IPS DF 6.9 (cell line): ENCODE results near the gene SGIP1.

Experiments used
- DNase-seq: peaks from one replicate; pipeline ENCODE4 v3.0.0-alpha.2; 2013; ENCODE audit warnings: low read depth, low spot score
- H3K27ac ChIP-seq: one replicate; pipeline ENCODE4 v1.5.1; 2013; ENCODE audit warnings: low read length, control low read depth
- H3K27me3 ChIP-seq: 2 replicates; pipeline ENCODE4 v1.6.1; 2013; ENCODE audit warnings: mild to moderate bottlenecking, low read length; ENCODE audit not compliant: control insufficient read depth, insufficient read depth
- H3K36me3 ChIP-seq: 2 replicates; pipeline ENCODE4 v1.6.1; 2013; ENCODE audit warnings: low read length; ENCODE audit not compliant: control insufficient read depth, insufficient read depth
- H3K4me1 ChIP-seq: 2 replicates; pipeline ENCODE4 v1.6.1; 2013; ENCODE audit warnings: low read length; ENCODE audit not compliant: control insufficient read depth, insufficient read depth
- H3K4me3 ChIP-seq: 2 replicates; pipeline ENCODE4 v1.5.1; 2013; ENCODE audit warnings: mild to moderate bottlenecking, low read length
- H3K9me3 ChIP-seq: 2 replicates; pipeline ENCODE4 v1.6.1; 2013; ENCODE audit warnings: low read length, inconsistent platforms; ENCODE audit not compliant: control insufficient read depth, insufficient read depth
- WGBS: extraction: QIAGEN DNeasy Blood & Tissue Kit; methylation state at CpG from one replicate; pipeline ENCODE4 v1.1.7; 2013; ENCODE audit warnings: mixed read lengths, missing lambda C conversion rate; ENCODE audit not compliant: insufficient read length, insufficient coverage; 5-methylcytosine and 5-hydroxymethylcytosine counted together

Gene SGIP1

GRCh38 chr1:66628926-66629325 lies 95.0 kb downstream of the SGIP1 start:
- DNase-seq: no peak
- Histone ChIP-seq H3K36me3 (no peaks in the 10 kb centered on the region), H3K9me3 (no peaks in the 10 kb centered on the region), H3K4me3 (no peak overlapping the region), H3K4me1 (no peaks in the 10 kb centered on the region), H3K27ac (no peak overlapping the region), H3K27me3 (no peaks in the 10 kb centered on the region)
- no CpG with 5 or more reads among the region's 1 CpG for WGBS

GRCh38 chr1:66633159-66633558 lies 99.2 kb downstream of the SGIP1 start:
- H3K27me3 ChIP-seq: no peaks in the 10 kb centered on the region
- no peaks in the 10 kb centered on the region for H3K9me3 ChIP-seq
- H3K4me1 ChIP-seq: no peaks in the 10 kb centered on the region
- no peaks in the 10 kb centered on the region for H3K36me3 ChIP-seq
- no peak overlapping the region for H3K4me3 ChIP-seq
- WGBS: no CpG with 5 or more reads among the region's 1 CpG
- no peak overlapping the region for H3K27ac ChIP-seq
- DNase-seq: no peak

- no peaks in the 10 kb centered on the region for H3K9me3 ChIP-seq
- H3K36me3 ChIP-seq: no peaks in the 10 kb centered on the region
- no peak overlapping the region for H3K27ac ChIP-seq
- DNase-seq: no peak
- no CpG with 5 or more reads among the region's 1 CpG for WGBS
- H3K4me1 ChIP-seq: 0 out of 2 replicates have a peak, but pooled peaks cover 2% of the 10 kb centered on the region
- no peak overlapping the region for H3K4me3 ChIP-seq
- H3K27me3 ChIP-seq: no peaks in the 10 kb centered on the region
Observed at GRCh38 chr1:66637146-66637545, 103.2 kb downstream of the SGIP1 start.

- H3K27ac ChIP-seq: no peak overlapping the region
- DNase-seq: no peak
- H3K4me3 ChIP-seq: no peak overlapping the region
- no peaks in the 10 kb centered on the region for H3K27me3 ChIP-seq
- 0 out of 2 replicates have a peak, but pooled peaks cover 2% of the 10 kb centered on the region for H3K4me1 ChIP-seq
- H3K36me3 ChIP-seq: no peaks in the 10 kb centered on the region
- H3K9me3 ChIP-seq: no peaks in the 10 kb centered on the region
- no CpG with 5 or more reads among the region's 4 CpGs for WGBS
Observed at GRCh38 chr1:66641891-66642473, 108.0 kb downstream of the SGIP1 start.

- Histone ChIP-seq H3K4me1 (0 out of 2 replicates have a peak, but pooled peaks cover 2% of the 10 kb centered on the region), H3K36me3 (no peaks in the 10 kb centered on the region), H3K27me3 (no peaks in the 10 kb centered on the region), H3K9me3 (no peaks in the 10 kb centered on the region), H3K4me3 (no peak overlapping the region), H3K27ac (no peak overlapping the region)
- WGBS: no CpG with 5 or more reads among the region's 3 CpGs
- DNase-seq: no peak
Observed at GRCh38 chr1:66642992-66643391, 109.0 kb downstream of the SGIP1 start.

- Histone ChIP-seq H3K9me3 (no peaks in the 10 kb centered on the region), H3K36me3 (no peaks in the 10 kb centered on the region), H3K4me1 (0 out of 2 replicates have a peak, but pooled peaks cover 2% of the 10 kb centered on the region), H3K27ac (no peak overlapping the region), H3K4me3 (no peak overlapping the region), H3K27me3 (no peaks in the 10 kb centered on the region)
- DNase-seq: no peak
- WGBS: no CpG with 5 or more reads among the region's 3 CpGs
Observed at GRCh38 chr1:66644331-66644730, 110.4 kb downstream of the SGIP1 start.

GRCh38 chr1:66648901-66649595 lies 115.1 kb downstream of the SGIP1 start:
- H3K4me1 ChIP-seq: peaks cover 3% of the 10 kb centered on the region
- no peaks in the 10 kb centered on the region for H3K27me3 ChIP-seq
- no peak overlapping the region for H3K4me3 ChIP-seq
- DNase-seq: no peak
- no peak overlapping the region for H3K27ac ChIP-seq
- no CpG with 5 or more reads among the region's 2 CpGs for WGBS
- H3K9me3 ChIP-seq: no peaks in the 10 kb centered on the region
- no peaks in the 10 kb centered on the region for H3K36me3 ChIP-seq

GRCh38 chr1:66652556-66652955 lies 118.6 kb downstream of the SGIP1 start:
- Histone ChIP-seq H3K36me3 (no peaks in the 10 kb centered on the region), H3K4me3 (no peak overlapping the region), H3K4me1 (peaks cover 3% of the 10 kb centered on the region), H3K27me3 (no peaks in the 10 kb centered on the region), H3K9me3 (no peaks in the 10 kb centered on the region), H3K27ac (no peak overlapping the region)
- no CpG with 5 or more reads among the region's 2 CpGs for WGBS
- no peak for DNase-seq

GRCh38 chr1:66654643-66655042 lies 120.7 kb downstream of the SGIP1 start:
- H3K9me3 ChIP-seq: no peaks in the 10 kb centered on the region
- DNase-seq: no peak
- no peaks in the 10 kb centered on the region for H3K36me3 ChIP-seq
- H3K4me1 ChIP-seq: peaks cover 3% of the 10 kb centered on the region
- no peaks in the 10 kb centered on the region for H3K27me3 ChIP-seq
- no peak overlapping the region for H3K4me3 ChIP-seq
- no peak overlapping the region for H3K27ac ChIP-seq

GRCh38 chr1:66671455-66671854 lies 137.5 kb downstream of the SGIP1 start:
- Histone ChIP-seq H3K4me1 (no peaks in the 10 kb centered on the region), H3K9me3 (no peaks in the 10 kb centered on the region), H3K36me3 (no peaks in the 10 kb centered on the region), H3K4me3 (no peak overlapping the region), H3K27ac (no peak overlapping the region), H3K27me3 (no peaks in the 10 kb centered on the region)
- no peak for DNase-seq
- WGBS: no CpG with 5 or more reads among the region's 1 CpG
